H9 (cell line): ENCODE measurements around the gene AP3S1. TPM values are rescaled to one million over a fixed set of nuclear protein-coding genes. Genes with fewer than 3 reads are reported as not detected.

Source experiments
- DNase-seq: peaks from one replicate; pipeline ENCODE4 v3.0.0-alpha.2; 2017
- H2AFZ ChIP-seq: one replicate; pipeline ENCODE4 v1.6.1; 2013; ENCODE audit warnings: mild to moderate bottlenecking, low read length, control low read depth, moderate library complexity
- H2AK5ac ChIP-seq: 2 replicates; pipeline ENCODE4 v1.6.1; 2013; ENCODE audit warnings: low read length, control low read depth, mixed read lengths; ENCODE audit not compliant: insufficient read length
- H2BK120ac ChIP-seq: one replicate; pipeline ENCODE4 v1.6.1; 2013; ENCODE audit warnings: low read depth, mild to moderate bottlenecking, low read length, control low read depth, inconsistent platforms; ENCODE audit not compliant: poor library complexity, severe bottlenecking
- H2BK12ac ChIP-seq: 2 replicates; pipeline ENCODE4 v1.6.1; 2013; ENCODE audit warnings: low read length, control low read depth, mixed read lengths, low read depth; ENCODE audit not compliant: insufficient read length
- H2BK15ac ChIP-seq: 2 replicates; pipeline ENCODE4 v1.6.1; 2013; ENCODE audit warnings: low read depth, low read length, control low read depth
- H2BK20ac ChIP-seq: one replicate; pipeline ENCODE4 v1.6.1; 2013; ENCODE audit warnings: low read depth, mild to moderate bottlenecking, low read length, control low read depth, inconsistent platforms; ENCODE audit not compliant: poor library complexity, severe bottlenecking
- H2BK5ac ChIP-seq: 2 replicates; pipeline ENCODE4 v1.6.1; 2013; ENCODE audit warnings: low read length, control low read depth, mixed read lengths; ENCODE audit not compliant: insufficient read length
- H3K14ac ChIP-seq: 2 replicates; pipeline ENCODE4 v1.6.1; 2013; ENCODE audit warnings: low read length, control low read depth; ENCODE audit not compliant: insufficient read depth
- H3K18ac ChIP-seq: 2 replicates; pipeline ENCODE4 v1.6.1; 2013; ENCODE audit warnings: low read depth, mild to moderate bottlenecking, mixed read lengths, low read length, control low read depth; ENCODE audit not compliant: insufficient read length
- H3K23ac ChIP-seq: 2 replicates; pipeline ENCODE4 v1.6.1; 2013; ENCODE audit warnings: low read length, control low read depth, mixed read lengths, low read depth; ENCODE audit not compliant: insufficient read length
- H3K23me2 ChIP-seq: 2 replicates; pipeline ENCODE4 v1.6.1; 2013; ENCODE audit warnings: low read depth, mild to moderate bottlenecking, mixed read lengths, low read length, control low read depth; ENCODE audit not compliant: insufficient read length, poor library complexity, severe bottlenecking
- H3K27ac ChIP-seq: 2 replicates; pipeline ENCODE4 v1.5.1; 2013; ENCODE audit warnings: low read length, control low read depth, mixed read lengths, low read depth; ENCODE audit not compliant: insufficient read length
- H3K27me3 ChIP-seq: 2 replicates; pipeline ENCODE4 v1.6.1; 2013; ENCODE audit warnings: low read length, control low read depth, inconsistent platforms; ENCODE audit not compliant: insufficient read depth
- H3K4ac ChIP-seq: 2 replicates; pipeline ENCODE4 v1.6.1; 2013; ENCODE audit warnings: low read depth, mild to moderate bottlenecking, control low read depth, inconsistent platforms, low read length, moderate library complexity
- H3K4me1 ChIP-seq: 2 replicates; pipeline ENCODE4 v1.6.1; 2013; ENCODE audit warnings: low read length, control low read depth, inconsistent platforms; ENCODE audit not compliant: insufficient read depth
- H3K4me2 ChIP-seq: 2 replicates; pipeline ENCODE4 v1.6.1; 2013; ENCODE audit warnings: low read length, control low read depth, mixed read lengths; ENCODE audit not compliant: insufficient read length, insufficient read depth
- H3K56ac ChIP-seq: 2 replicates; pipeline ENCODE4 v1.6.1; 2013; ENCODE audit warnings: low read depth, mild to moderate bottlenecking, mixed read lengths, low read length, control low read depth; ENCODE audit not compliant: insufficient read length
- H3K79me1 ChIP-seq: 2 replicates; pipeline ENCODE4 v1.6.1; 2013; ENCODE audit warnings: low read depth, mild to moderate bottlenecking, moderate library complexity, low read length, control low read depth, inconsistent platforms; ENCODE audit not compliant: insufficient read depth, poor library complexity, severe bottlenecking
- H3K79me2 ChIP-seq: 2 replicates; pipeline ENCODE4 v1.6.1; 2013; ENCODE audit warnings: low read length, control low read depth, inconsistent platforms; ENCODE audit not compliant: insufficient read depth
- H3K9ac ChIP-seq: 2 replicates; pipeline ENCODE4 v1.6.1; 2013; ENCODE audit warnings: low read length, control low read depth, mixed read lengths; ENCODE audit not compliant: insufficient read length; ENCODE audit errors: extremely low read depth
- H3K9me3 ChIP-seq: one replicate; pipeline ENCODE4 v1.6.1; 2013; ENCODE audit warnings: low read depth, low read length, inconsistent platforms; ENCODE audit not compliant: control insufficient read depth
- H3T11ph ChIP-seq: one replicate; pipeline ENCODE4 v1.6.1; 2013; ENCODE audit warnings: mild to moderate bottlenecking, low read length, control low read depth, inconsistent platforms
- H4K20me1 ChIP-seq: one replicate; pipeline ENCODE4 v1.6.1; 2013; ENCODE audit not compliant: control insufficient read depth, insufficient read length, insufficient read depth
- H4K5ac ChIP-seq: 2 replicates; pipeline ENCODE4 v1.6.1; 2013; ENCODE audit warnings: low read depth, mild to moderate bottlenecking, mixed read lengths, low read length, control low read depth; ENCODE audit not compliant: insufficient read length
- H4K8ac ChIP-seq: replicated peaks from 2 replicates; pipeline ENCODE4 v1.6.1; 2013; ENCODE audit warnings: low read length, control low read depth, mixed read lengths, low read depth; ENCODE audit not compliant: insufficient read length
- H4K91ac ChIP-seq: 2 replicates; pipeline ENCODE4 v1.6.1; 2013; ENCODE audit warnings: low read depth, mild to moderate bottlenecking, moderate library complexity, mixed read lengths, low read length, control low read depth; ENCODE audit not compliant: insufficient read length
- H3K27ac Mint-ChIP-seq, 3 experiments: 2 replicates in 2 of 3; 3 replicates in 1 of 3; pipeline ENCODE4 v1.8.0; 2020 to 2021; ENCODE audit warnings: mixed read lengths in 3 of 3, mild to moderate bottlenecking in 1 of 3, moderate library complexity in 1 of 3
- H3K27me3 Mint-ChIP-seq: 2 replicates; pipeline ENCODE4 v1.8.0; 2021; ENCODE audit warnings: low read depth, mild to moderate bottlenecking, moderate library complexity, mixed read lengths
- H3K36me3 Mint-ChIP-seq, 3 experiments: 2 replicates in 2 of 3; 3 replicates in 1 of 3; pipeline ENCODE4 v1.8.0; 2020 to 2021; ENCODE audit warnings: low read depth in 3 of 3, mixed read lengths in 3 of 3; ENCODE audit not compliant: insufficient read depth in 1 of 3
- H3K4me1 Mint-ChIP-seq, 2 experiments: 2 replicates each; pipeline ENCODE4 v1.8.0; 2020; ENCODE audit warnings: mixed read lengths in 2 of 2
- H3K4me3 Mint-ChIP-seq, 2 experiments: 2 replicates in 1 of 2; 3 replicates in 1 of 2; pipeline ENCODE4 v1.8.0; 2020 to 2021; ENCODE audit warnings: mild to moderate bottlenecking in 2 of 2, mixed read lengths in 2 of 2, moderate library complexity in 1 of 2
- H3K9me3 Mint-ChIP-seq, 2 experiments: 2 replicates in 1 of 2; 3 replicates in 1 of 2; pipeline ENCODE4 v1.8.0; 2020; ENCODE audit warnings: mild to moderate bottlenecking in 2 of 2, mixed read lengths in 2 of 2, moderate library complexity in 1 of 2
- CTCF ChIP-seq: fragments of 200-600 bp; sonication (generic); conservative IDR thresholded peaks from 3 replicates; pipeline ENCODE4 v1.8.0; 2021; ENCODE audit warnings: antibody characterized with exemption, mild to moderate bottlenecking
- WGBS: extraction: QIAGEN DNeasy Blood & Tissue Kit; methylation state at CpG from one replicate; pipeline ENCODE4 v1.1.7; 2013; ENCODE audit warnings: missing lambda C conversion rate, low lambda C conversion rate, mixed read lengths; ENCODE audit not compliant: insufficient read length; ENCODE audit errors: extremely low coverage; 5-methylcytosine and 5-hydroxymethylcytosine counted together
- total RNA-seq: library from RNA; stranded (reverse); gene quantifications from 2 replicates; pipeline ENCODE4 v1.2.1, GENCODE V29; 2021

The AP3S1 gene
- total RNA-seq, 1 experiment from 2014 or later, result 78.4 TPM

GRCh38 chr5:115940080-115940810 lies 98.5 kb downstream of the AP3S1 start:
- no peak overlapping the region for H3K4ac ChIP-seq
- WGBS, result no CpG with 5 or more reads among the region's 4 CpGs
- H3K27ac Mint-ChIP-seq, result 0 out of 7 replicates have a peak overlapping the region, but pooled peaks of 1 of the 3 experiments have one; percentile 7
- H4K91ac ChIP-seq, result no peak overlapping the region
- no peak for DNase-seq
- no peaks in the 10 kb centered on the region for H4K20me1 ChIP-seq
- H4K8ac ChIP-seq, result no peak overlapping the region
- peaks cover 0 to 5% (median 0%) of the 10 kb centered on the region in 3 experiments; a peak in 3 of 7 replicates for H3K36me3 Mint-ChIP-seq
- no peak overlapping the region for H2BK120ac ChIP-seq
- no peak overlapping the region for H3K4me3 Mint-ChIP-seq
- no peak overlapping the region for H2BK15ac ChIP-seq
- no peak overlapping the region for H4K5ac ChIP-seq
- H2AFZ ChIP-seq, result no peak overlapping the region
- no peak overlapping the region for H3K9ac ChIP-seq
- H3K14ac ChIP-seq, result no peak overlapping the region
- no peaks in the 10 kb centered on the region for H3K79me2 ChIP-seq
- no peak overlapping the region for H2AK5ac ChIP-seq
- H3K27me3 Mint-ChIP-seq, result no peaks in the 10 kb centered on the region
- H3K27me3 ChIP-seq, result no peaks in the 10 kb centered on the region
- no peaks in the 10 kb centered on the region for H3K79me1 ChIP-seq
- H2BK20ac ChIP-seq, result no peak overlapping the region
- H2BK5ac ChIP-seq, result no peak overlapping the region
- no peaks in the 10 kb centered on the region for H3K23me2 ChIP-seq
- no peak overlapping the region for H3K4me2 ChIP-seq
- no peaks in the 10 kb centered on the region; the same call in 1 of the 2 replicates for H3K4me1 ChIP-seq
- TF ChIP-seq CTCF, result no peak
- peaks cover 15 to 22% of the 10 kb centered on the region in 2 experiments for H3K4me1 Mint-ChIP-seq
- no peak overlapping the region for H3K27ac ChIP-seq
- H3K9me3 ChIP-seq, result no peaks in the 10 kb centered on the region
- no peak overlapping the region for H3K18ac ChIP-seq
- H2BK12ac ChIP-seq, result no peak overlapping the region
- no peak overlapping the region for H3T11ph ChIP-seq
- H3K23ac ChIP-seq, result no peak overlapping the region
- H3K9me3 Mint-ChIP-seq, result peaks cover 4 to 8% of the 10 kb centered on the region in 2 experiments; a peak in 4 of 5 replicates
- no peak overlapping the region for H3K56ac ChIP-seq
